Lower leg skin (tissue), 4 donors: Measurements from ENCODE around the gene VAV2. TPM values are rescaled to one million over a fixed set of nuclear protein-coding genes. Genes with fewer than 3 reads are reported as not detected.
A peak's percentile ranks its signal among the peaks of the same experiment; 100 is the strongest.

ENCODE experiments used
- DNase-seq, 2 donors: peaks; one replicate each; pipeline ENCODE4 v3.0.0-alpha.2; 2019; ENCODE audit warnings: low spot score in 2 of 2
- H3K4me3 ChIP-seq: fragments of 200-600 bp; sonication (generic); 2 replicates; pipeline ENCODE4 v1.5.1; 2017; ENCODE audit warnings: mild to moderate bottlenecking, low read depth; ENCODE audit not compliant: poor library complexity, severe bottlenecking
- CTCF ChIP-seq, 3 donors: fragments of 450-650 bp; IDR thresholded peaks; one replicate each; pipeline ENCODE4 v1.5.1; 2016; ENCODE audit warnings: antibody characterized with exemption in 3 of 3, mild to moderate bottlenecking in 3 of 3, moderate library complexity in 2 of 3
- POLR2A ChIP-seq, 2 donors: fragments of 450-650 bp; IDR thresholded peaks; one replicate each; pipeline ENCODE4 v1.6.1; 2016 to 2017; ENCODE audit warnings: antibody characterized with exemption in 2 of 2, mild to moderate bottlenecking in 1 of 2, moderate library complexity in 1 of 2
- WGBS, 2 donors: methylation state at CpG; one replicate each; pipeline ENCODE4 v1.1.5; 2018; 5-methylcytosine and 5-hydroxymethylcytosine counted together
- intact Hi-C: fragments of 100-400 bp; cut with DNase I; formaldehyde crosslinking; loops from one replicate; pipeline ENCODE4 v1.15.0; 2023; ENCODE audit warnings: low total_unique reads
- total RNA-seq, 4 donors: library from RNA; depleted of rRNA; stranded (reverse); fragments of >200 nt; gene quantifications; one replicate each; pipeline ENCODE4 v1.1.0, GENCODE V29; 2016

The VAV2 gene
- total RNA-seq, 4 donors from 2014 or later, result 6.8 to 9.1 (median 7.5) TPM

GRCh38 chr9:133995012-133995896, 3.1 kb upstream of the VAV2 start:
- intact Hi-C loops, result no loop called here
- DNase-seq, result no peak
- no peak overlapping the region for H3K4me3 ChIP-seq
- WGBS, 2 donors, result 67 to 69% methylated on average over 17 of the region's 17 CpGs
- TF ChIP-seq POLR2A (IDR thresholded peaks at IDR 0.05), result no peak
- TF ChIP-seq CTCF (IDR thresholded peaks at IDR 0.05), result no peak

- H3K4me3 ChIP-seq, result no peak overlapping the region
- peak; percentile 61 to 94 for DNase-seq
- intact Hi-C loops, result no loop called here
- WGBS, 2 donors, result 3 to 6% methylated on average over 8 to 11 of the region's 11 CpGs
- TF ChIP-seq CTCF (IDR thresholded peaks at IDR 0.05) (peak in 1 of 3 donors; percentile 97), POLR2A (IDR thresholded peaks at IDR 0.05) (no peak)
Measured at GRCh38 chr9:133994353-133995011, 2.4 kb upstream of the VAV2 start.

- no peak for DNase-seq
- WGBS, 2 donors, result 33 to 38% methylated on average over 8 to 16 of the region's 16 CpGs
- intact Hi-C loops, result no loop called here
Measured at GRCh38 chr9:133993635-133994253, 1.6 kb upstream of the VAV2 start.

GRCh38 chr9:133992780-133993634, 883 bp upstream of the VAV2 start:
- TF ChIP-seq POLR2A (IDR thresholded peaks at IDR 0.05), result no peak
- TF ChIP-seq CTCF (IDR thresholded peaks at IDR 0.05), result no peak
- 1 to 2% methylated on average over 13 to 15 of the region's 74 CpGs for WGBS, 2 donors
- H3K4me3 ChIP-seq, result peak overlapping the region; percentile 53
- intact Hi-C loops, result no loop called here
- DNase-seq, result peak; percentile 88 to 98

More at GRCh38 chr9:133993635-133994253, 1.6 kb upstream of the VAV2 start:
- no peak overlapping the region for H3K4me3 ChIP-seq
- no peak for TF ChIP-seq CTCF (IDR thresholded peaks at IDR 0.05)
- no peak for TF ChIP-seq POLR2A (IDR thresholded peaks at IDR 0.05)
